Thyroid gland (tissue), 4 donors: Measurements from ENCODE around the gene ARHGEF1.

ENCODE experiments used
- POLR2A ChIP-seq, 2 donors: fragments of 450-650 bp; IDR thresholded peaks; one replicate each; pipeline ENCODE4 v1.6.1; 2017; ENCODE audit warnings: antibody characterized with exemption in 2 of 2, mild to moderate bottlenecking in 2 of 2, moderate library complexity in 1 of 2
- TF ChIP-seq, protein P1 (sequence below), 6 experiments: fragments of 200-600 bp in 3 of 6; fragments of 450-650 bp in 3 of 6; sonication (generic) in 3 of 6; IDR thresholded peaks; one replicate each; pipeline ENCODE4 v1.5.1; 2016 to 2019; ENCODE audit warnings: antibody characterized with exemption in 6 of 6, mild to moderate bottlenecking in 2 of 6, inconsistent platforms in 1 of 6, moderate library complexity in 1 of 6

DNA sequence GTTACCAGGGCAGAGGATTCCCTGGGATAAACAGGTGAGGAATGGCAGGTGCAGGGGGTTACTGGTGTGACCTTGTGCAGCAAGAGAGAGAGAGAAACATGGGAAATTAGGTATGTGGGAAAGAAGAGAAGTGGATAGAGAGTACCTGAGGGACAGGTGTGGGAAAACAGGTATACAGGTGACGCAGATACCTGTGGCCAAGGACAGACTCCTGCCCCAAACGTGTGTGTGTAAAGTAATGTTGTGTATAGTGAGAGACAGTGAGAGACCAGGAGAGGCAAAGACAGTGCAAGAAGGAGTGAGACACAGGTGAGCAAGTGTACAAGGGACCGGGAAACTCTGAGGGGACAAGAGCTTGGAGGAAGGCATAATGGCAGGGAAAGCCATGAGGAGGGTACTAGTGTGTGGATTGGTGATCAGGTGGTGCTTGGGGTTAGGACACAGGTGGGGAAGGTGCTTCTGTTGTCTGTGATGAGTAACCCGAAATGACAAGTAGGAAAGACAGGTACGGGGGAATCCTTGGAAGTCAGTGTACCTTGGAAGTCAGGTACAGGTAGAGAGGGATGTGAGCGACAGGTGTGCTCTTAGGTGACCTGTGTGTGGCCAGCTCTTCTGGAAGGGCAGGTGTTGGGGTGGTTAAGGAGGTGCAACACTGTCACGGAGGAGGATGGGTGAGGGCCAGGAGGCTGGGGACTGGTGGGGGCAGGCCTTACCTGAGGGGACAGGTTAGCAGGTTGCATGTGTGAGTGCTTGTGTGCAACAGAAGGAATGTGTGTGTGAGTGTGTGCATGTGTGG, 42.4 kb downstream of the ARHGEF1 start:
- TF ChIP-seq, protein P1, sequence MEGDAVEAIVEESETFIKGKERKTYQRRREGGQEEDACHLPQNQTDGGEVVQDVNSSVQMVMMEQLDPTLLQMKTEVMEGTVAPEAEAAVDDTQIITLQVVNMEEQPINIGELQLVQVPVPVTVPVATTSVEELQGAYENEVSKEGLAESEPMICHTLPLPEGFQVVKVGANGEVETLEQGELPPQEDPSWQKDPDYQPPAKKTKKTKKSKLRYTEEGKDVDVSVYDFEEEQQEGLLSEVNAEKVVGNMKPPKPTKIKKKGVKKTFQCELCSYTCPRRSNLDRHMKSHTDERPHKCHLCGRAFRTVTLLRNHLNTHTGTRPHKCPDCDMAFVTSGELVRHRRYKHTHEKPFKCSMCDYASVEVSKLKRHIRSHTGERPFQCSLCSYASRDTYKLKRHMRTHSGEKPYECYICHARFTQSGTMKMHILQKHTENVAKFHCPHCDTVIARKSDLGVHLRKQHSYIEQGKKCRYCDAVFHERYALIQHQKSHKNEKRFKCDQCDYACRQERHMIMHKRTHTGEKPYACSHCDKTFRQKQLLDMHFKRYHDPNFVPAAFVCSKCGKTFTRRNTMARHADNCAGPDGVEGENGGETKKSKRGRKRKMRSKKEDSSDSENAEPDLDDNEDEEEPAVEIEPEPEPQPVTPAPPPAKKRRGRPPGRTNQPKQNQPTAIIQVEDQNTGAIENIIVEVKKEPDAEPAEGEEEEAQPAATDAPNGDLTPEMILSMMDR (IDR thresholded peaks at IDR 0.05): no peak
- no peak for TF ChIP-seq POLR2A (IDR thresholded peaks at IDR 0.05)
